H1 (cell line): ENCODE measurements around the gene SLC22A23. TPM values are rescaled to one million over a fixed set of nuclear protein-coding genes. Genes with fewer than 3 reads are reported as not detected.

Experiments
- CBX5 ChIP-seq: fragments of 300-800, 300-1000 bp; sonication (generic); IDR thresholded peaks from 2 replicates; pipeline ENCODE4 v1.7.1; 2016; ENCODE audit warnings: antibody characterized with exemption, low read length, low read depth
- CEBPB ChIP-seq: IDR thresholded peaks from 2 replicates; pipeline ENCODE4 v1.6.1; 2012; ENCODE audit warnings: low read depth, low read length
- CHD1 ChIP-seq: IDR thresholded peaks from 2 replicates; pipeline ENCODE4 v1.6.1; 2012; ENCODE audit warnings: low read depth, low read length, improper control_type of control experiment
- CTBP2 ChIP-seq: IDR thresholded peaks from 2 replicates; pipeline ENCODE4 v1.7.0; 2011; ENCODE audit warnings: borderline replicate concordance, mild to moderate bottlenecking, moderate library complexity, mixed read lengths, low read length; ENCODE audit not compliant: insufficient read depth, insufficient read length
- EP300 ChIP-seq, 2 experiments: IDR thresholded peaks; 1 replicate in 1 of 2; 2 replicates in 1 of 2; pipeline ENCODE4 v1.6.1; 2011 to 2012; ENCODE audit warnings: low read depth in 2 of 2, low read length in 2 of 2, mild to moderate bottlenecking in 2 of 2, borderline replicate concordance in 1 of 2, inconsistent platforms in 1 of 2, moderate library complexity in 1 of 2
- GTF2F1 ChIP-seq: IDR thresholded peaks from 2 replicates; pipeline ENCODE4 v1.6.1; 2012; ENCODE audit warnings: low read depth, low read length, improper control_type of control experiment, borderline replicate concordance
- HDAC6 ChIP-seq: IDR thresholded peaks from one replicate; pipeline ENCODE4 v1.7.1; 2012; ENCODE audit warnings: low read depth, mild to moderate bottlenecking, inconsistent platforms, low read length, moderate library complexity
- KDM1A ChIP-seq: fragments of 200-600, 300-600 bp; sonication (generic); IDR thresholded peaks from 2 replicates; pipeline ENCODE4 v1.7.1; 2016; ENCODE audit warnings: mild to moderate bottlenecking, low read length, borderline replicate concordance
- NANOG ChIP-seq: IDR thresholded peaks from 2 replicates; pipeline ENCODE4 v1.6.1; 2011; ENCODE audit warnings: low read length, low read depth, mild to moderate bottlenecking, inconsistent platforms; ENCODE audit not compliant: insufficient read depth, poor library complexity, severe bottlenecking
- NRF1 ChIP-seq: IDR thresholded peaks from 2 replicates; pipeline ENCODE4 v1.6.1; 2011; ENCODE audit warnings: mild to moderate bottlenecking, low read depth, low read length, improper control_type of control experiment
- RFX5 ChIP-seq: IDR thresholded peaks from 2 replicates; pipeline ENCODE4 v1.6.1; 2011; ENCODE audit warnings: low read depth, low read length, improper control_type of control experiment, borderline replicate concordance
- polyA plus RNA-seq, 7 experiments: library from polyadenylated mRNA; depleted of rRNA in 3 of 7; stranded (reverse) in 5 of 7; unstranded in 2 of 7; fragments of >200 nt in 5 of 7; fragments of 200-250 nt in 2 of 7; gene quantifications; 1 replicate in 5 of 7; 2 replicates in 1 of 7; 4 replicates in 1 of 7; pipeline versions ENCODE4 v1.2.1 to v1.2.3, GENCODE V29; 2011 to 2013; ENCODE audit warnings: missing spikeins in 2 of 7, mixed read lengths in 2 of 7
- total RNA-seq: library from RNA; stranded (reverse); fragmentation: NEBNext Ultra II Directional; extraction: Animal tissue kit (Norgen Biotek cat#: 25700); gene quantifications from 2 replicates; pipeline ENCODE4 v1.2.1, GENCODE V29; 2021
- TF ChIP-seq, protein P1 (sequence below): fragments of 300-600 bp; sonication (generic); IDR thresholded peaks from 2 replicates; pipeline ENCODE4 v1.7.1; 2012; ENCODE audit warnings: low read length, moderate library complexity, mild to moderate bottlenecking, inconsistent platforms; ENCODE audit not compliant: insufficient replicate concordance

Gene SLC22A23
- total and polyA plus RNA-seq, 2 of the 8 experiments (the other 6 are each of a cell fraction or from before 2014, with no cell fraction given), result 9.9 to 38.4 TPM

DNA sequence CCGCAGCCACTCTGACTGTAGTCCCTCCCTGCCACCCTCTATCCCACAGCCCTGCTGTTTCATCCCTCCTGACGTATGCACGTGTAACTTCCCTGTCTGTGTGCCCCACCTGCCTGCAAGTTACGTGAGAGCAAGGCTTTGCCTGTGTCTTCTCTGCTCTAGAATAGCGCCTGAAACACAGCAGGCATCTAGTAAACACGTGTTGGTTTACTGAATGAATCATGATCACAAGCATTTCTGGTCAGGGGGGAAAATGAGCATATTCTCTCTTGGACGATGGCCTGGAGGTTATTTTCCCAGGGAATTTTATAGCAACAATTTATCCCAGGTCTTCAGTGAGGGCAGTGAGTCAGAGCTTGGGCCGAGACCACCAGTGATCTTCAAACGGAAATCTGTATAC lies 159.8 kb downstream of the SLC22A23 start (continued):
- TF ChIP-seq, protein P1, sequence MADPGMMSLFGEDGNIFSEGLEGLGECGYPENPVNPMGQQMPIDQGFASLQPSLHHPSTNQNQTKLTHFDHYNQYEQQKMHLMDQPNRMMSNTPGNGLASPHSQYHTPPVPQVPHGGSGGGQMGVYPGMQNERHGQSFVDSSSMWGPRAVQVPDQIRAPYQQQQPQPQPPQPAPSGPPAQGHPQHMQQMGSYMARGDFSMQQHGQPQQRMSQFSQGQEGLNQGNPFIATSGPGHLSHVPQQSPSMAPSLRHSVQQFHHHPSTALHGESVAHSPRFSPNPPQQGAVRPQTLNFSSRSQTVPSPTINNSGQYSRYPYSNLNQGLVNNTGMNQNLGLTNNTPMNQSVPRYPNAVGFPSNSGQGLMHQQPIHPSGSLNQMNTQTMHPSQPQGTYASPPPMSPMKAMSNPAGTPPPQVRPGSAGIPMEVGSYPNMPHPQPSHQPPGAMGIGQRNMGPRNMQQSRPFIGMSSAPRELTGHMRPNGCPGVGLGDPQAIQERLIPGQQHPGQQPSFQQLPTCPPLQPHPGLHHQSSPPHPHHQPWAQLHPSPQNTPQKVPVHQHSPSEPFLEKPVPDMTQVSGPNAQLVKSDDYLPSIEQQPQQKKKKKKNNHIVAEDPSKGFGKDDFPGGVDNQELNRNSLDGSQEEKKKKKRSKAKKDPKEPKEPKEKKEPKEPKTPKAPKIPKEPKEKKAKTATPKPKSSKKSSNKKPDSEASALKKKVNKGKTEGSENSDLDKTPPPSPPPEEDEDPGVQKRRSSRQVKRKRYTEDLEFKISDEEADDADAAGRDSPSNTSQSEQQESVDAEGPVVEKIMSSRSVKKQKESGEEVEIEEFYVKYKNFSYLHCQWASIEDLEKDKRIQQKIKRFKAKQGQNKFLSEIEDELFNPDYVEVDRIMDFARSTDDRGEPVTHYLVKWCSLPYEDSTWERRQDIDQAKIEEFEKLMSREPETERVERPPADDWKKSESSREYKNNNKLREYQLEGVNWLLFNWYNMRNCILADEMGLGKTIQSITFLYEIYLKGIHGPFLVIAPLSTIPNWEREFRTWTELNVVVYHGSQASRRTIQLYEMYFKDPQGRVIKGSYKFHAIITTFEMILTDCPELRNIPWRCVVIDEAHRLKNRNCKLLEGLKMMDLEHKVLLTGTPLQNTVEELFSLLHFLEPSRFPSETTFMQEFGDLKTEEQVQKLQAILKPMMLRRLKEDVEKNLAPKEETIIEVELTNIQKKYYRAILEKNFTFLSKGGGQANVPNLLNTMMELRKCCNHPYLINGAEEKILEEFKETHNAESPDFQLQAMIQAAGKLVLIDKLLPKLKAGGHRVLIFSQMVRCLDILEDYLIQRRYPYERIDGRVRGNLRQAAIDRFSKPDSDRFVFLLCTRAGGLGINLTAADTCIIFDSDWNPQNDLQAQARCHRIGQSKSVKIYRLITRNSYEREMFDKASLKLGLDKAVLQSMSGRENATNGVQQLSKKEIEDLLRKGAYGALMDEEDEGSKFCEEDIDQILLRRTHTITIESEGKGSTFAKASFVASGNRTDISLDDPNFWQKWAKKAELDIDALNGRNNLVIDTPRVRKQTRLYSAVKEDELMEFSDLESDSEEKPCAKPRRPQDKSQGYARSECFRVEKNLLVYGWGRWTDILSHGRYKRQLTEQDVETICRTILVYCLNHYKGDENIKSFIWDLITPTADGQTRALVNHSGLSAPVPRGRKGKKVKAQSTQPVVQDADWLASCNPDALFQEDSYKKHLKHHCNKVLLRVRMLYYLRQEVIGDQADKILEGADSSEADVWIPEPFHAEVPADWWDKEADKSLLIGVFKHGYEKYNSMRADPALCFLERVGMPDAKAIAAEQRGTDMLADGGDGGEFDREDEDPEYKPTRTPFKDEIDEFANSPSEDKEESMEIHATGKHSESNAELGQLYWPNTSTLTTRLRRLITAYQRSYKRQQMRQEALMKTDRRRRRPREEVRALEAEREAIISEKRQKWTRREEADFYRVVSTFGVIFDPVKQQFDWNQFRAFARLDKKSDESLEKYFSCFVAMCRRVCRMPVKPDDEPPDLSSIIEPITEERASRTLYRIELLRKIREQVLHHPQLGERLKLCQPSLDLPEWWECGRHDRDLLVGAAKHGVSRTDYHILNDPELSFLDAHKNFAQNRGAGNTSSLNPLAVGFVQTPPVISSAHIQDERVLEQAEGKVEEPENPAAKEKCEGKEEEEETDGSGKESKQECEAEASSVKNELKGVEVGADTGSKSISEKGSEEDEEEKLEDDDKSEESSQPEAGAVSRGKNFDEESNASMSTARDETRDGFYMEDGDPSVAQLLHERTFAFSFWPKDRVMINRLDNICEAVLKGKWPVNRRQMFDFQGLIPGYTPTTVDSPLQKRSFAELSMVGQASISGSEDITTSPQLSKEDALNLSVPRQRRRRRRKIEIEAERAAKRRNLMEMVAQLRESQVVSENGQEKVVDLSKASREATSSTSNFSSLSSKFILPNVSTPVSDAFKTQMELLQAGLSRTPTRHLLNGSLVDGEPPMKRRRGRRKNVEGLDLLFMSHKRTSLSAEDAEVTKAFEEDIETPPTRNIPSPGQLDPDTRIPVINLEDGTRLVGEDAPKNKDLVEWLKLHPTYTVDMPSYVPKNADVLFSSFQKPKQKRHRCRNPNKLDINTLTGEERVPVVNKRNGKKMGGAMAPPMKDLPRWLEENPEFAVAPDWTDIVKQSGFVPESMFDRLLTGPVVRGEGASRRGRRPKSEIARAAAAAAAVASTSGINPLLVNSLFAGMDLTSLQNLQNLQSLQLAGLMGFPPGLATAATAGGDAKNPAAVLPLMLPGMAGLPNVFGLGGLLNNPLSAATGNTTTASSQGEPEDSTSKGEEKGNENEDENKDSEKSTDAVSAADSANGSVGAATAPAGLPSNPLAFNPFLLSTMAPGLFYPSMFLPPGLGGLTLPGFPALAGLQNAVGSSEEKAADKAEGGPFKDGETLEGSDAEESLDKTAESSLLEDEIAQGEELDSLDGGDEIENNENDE, result no peak
- TF ChIP-seq HDAC6 (no peak), CTBP2 (no peak), EP300 (IDR thresholded peaks at IDR 0.05; ENCODE audit: borderline replicate concordance in 1 of 2, low read depth in 2 of 2, low read length in 2 of 2) (no peak), GTF2F1 (no peak), RFX5 (no peak), CEBPB (no peak), CHD1 (no peak), CBX5 (no peak), NANOG (no peak), NRF1 (no peak), KDM1A (no peak)
